GM18499 (cell line): ENCODE measurements around the gene CRIP3.

Source experiments
- ATAC-seq: cut with Tn5 transposase; IDR thresholded peaks from one replicate; pipeline ENCODE4 v1.9.1; 2021; ENCODE audit warnings: moderate number of reproducible peaks; ENCODE audit not compliant: insufficient read depth, unreplicated experiment

Gene CRIP3

DNA sequence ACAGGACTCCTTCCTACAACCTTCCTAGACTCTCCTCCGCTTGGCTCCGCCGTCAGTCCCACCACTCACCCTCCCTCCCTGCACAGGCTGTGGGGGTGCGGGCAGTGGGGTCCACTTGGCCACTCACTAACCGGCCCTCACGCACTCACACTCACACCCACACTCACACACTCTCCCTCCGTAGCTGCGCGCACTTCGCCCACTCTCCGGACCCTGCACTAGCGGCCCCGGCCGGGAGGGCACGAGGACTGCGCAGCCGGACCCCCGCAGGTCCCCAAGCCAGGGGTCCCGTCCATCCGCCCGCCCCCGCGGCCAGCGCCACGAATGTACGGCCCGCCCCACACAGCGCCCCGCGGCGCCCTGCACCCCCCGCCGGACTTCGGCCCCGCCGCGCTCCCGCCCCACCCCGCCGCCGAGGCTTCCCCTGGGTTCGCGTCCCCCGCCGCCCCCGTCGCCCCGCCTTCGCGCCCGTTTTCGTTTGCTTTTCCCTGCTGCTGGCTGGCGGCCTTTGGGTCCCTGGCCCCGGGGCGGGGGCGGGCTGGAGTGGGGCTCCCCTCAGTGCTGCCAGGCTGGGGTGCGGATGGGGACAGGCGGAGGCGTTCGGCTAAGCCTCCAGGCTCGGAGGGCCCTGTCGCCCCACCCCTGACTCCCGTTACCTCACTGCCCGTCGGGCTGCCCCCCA is 33.6 kb downstream of the CRIP3 start:
- ATAC-seq: no peak

DNA sequence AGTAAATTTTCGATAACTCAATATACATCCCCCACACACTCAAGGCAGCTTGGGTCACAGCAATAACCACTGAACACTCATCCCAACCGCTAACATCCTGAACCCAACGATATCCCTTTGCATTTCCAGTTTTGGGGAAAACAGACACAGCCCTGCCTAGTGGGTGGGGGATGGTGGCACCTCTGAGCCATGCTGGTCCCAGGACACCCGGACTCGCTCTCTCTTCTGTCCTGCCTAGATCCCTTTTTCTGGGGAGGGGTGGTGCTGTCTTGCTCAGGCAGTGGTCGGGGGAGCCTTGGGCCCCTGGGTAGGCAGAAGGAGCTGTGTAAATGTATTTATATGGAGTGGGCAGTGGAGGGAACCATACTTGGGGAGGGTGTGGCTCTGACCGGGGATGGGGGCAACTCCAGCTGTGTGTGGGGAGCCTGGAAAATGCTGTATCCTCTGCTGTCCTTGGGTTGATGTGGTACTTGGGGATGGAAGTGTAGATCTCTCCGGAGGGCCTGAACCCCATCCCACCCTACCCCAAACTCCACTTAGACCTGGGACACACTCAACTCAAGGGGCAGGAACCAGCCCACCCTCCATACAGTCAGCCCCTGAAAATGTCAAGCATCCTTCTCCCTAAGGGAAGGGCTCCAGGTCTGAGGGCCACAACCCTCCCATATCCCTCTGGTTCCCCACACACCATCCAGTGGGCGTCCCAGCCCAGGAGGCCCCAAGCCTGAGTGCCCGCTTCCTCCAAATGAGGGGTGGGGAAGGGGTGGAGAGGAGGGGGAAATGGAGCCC is 34.3 kb downstream of the CRIP3 start:
- no peak for ATAC-seq

- ATAC-seq: no peak
These were observed 34.9 kb downstream of the CRIP3 start for GRCh38 chr6:43273707-43274106.

- ATAC-seq: no peak
These were observed 36.7 kb downstream of the CRIP3 start for GRCh38 chr6:43271944-43272343.

GRCh38 chr6:43271103-43271815 is 37.4 kb downstream of the CRIP3 start:
- no peak for ATAC-seq

DNA sequence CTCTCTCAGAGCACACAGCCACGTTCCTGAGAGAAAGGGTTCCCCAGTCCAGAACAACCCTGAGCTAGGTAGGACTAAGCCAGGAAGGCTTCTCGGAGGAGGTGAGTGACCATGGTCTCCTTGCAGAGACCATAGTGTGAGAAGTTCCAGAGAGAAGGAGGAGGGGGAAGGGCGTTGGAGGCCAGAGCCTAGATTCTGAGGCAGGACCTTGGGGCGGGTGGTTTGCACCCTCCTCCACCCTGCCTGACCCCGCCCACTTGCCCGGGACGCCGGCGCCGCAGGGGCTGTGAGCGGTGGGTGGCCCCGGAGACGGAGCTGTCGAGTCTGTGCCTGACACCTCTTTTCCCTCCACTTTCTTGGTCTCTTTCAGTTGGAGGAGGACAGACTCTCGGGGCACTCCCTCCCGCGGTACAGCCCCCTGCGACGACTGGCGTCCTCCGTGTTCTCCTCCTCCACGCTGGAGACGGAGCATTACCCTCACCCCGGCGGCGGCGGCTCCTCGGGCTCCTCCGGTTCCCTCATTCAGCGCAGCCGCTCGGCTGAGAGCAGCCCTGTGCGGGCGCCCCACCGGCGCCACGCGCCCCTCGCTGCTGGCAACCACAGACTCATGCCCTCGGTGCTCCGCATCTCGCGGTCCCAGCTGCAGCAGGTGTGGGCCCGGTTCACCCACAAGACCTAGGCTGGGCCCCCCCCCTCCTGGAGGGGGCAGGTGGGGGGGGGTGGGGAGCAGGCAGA is 39.2 kb downstream of the CRIP3 start:
- no peak for ATAC-seq

DNA sequence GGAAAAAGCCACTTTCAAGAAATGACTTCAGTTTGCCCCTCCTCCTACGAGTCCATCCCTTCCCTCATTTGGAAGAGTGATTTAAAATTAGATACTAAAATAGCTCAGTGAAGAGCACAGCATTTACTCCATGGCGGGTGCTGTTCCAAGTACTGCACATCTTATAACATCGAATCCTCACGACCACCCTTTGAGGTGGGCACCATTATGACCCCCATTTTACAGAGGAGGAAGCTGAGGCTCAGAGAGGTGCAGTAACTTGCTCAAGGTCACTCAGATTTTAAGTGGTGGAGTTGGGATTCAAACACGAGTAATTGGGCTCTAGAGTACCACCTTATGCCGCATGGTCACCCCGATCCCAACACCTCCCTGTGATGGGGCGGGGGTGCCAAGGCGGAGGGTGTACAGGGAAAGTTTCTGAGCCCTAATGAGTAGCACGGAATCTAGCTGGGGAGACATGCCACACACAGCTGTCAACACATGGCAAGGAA is 39.8 kb downstream of the CRIP3 start:
- ATAC-seq: no peak

GRCh38 chr6:43268355-43268700 is 40.3 kb downstream of the CRIP3 start:
- ATAC-seq: no peak

DNA sequence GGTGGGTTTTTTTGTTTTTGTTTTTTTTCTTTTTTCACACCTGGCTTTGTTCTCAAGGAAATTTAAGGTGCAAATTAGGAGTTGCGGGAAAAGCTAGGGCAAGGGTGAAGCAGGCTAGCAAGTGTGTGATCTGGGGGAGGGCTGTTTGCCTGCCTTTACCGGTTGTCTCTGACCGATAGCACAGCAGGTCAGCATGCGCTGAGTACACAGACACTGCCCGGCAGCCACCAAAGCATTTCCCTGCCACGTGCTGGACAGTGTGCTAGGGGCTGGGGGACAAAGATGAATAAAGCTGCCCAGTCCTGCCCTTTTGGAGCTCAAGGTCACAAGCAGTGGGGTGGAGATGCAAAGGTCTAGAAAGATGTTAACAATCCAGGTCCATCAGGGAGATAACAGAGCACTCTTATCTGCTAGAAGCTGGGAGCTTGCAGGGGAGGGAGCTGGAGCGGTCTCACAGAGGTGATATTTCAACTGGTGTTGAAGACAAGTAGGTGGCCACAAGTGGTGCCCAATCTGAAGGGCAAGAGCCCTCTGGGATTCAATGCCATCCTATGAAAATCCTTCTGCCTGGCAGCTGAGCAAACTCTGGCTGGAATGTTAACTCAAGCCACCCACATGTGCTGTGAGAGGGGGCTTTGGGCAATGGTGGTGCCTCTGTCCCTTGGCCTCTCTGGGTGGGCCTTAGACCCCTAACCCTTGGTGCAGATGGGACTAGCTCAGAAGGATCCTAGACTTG is 40.8 kb downstream of the CRIP3 start:
- ATAC-seq: no peak

GRCh38 chr6:43265564-43265963 is 43.1 kb downstream of the CRIP3 start:
- no peak for ATAC-seq

DNA sequence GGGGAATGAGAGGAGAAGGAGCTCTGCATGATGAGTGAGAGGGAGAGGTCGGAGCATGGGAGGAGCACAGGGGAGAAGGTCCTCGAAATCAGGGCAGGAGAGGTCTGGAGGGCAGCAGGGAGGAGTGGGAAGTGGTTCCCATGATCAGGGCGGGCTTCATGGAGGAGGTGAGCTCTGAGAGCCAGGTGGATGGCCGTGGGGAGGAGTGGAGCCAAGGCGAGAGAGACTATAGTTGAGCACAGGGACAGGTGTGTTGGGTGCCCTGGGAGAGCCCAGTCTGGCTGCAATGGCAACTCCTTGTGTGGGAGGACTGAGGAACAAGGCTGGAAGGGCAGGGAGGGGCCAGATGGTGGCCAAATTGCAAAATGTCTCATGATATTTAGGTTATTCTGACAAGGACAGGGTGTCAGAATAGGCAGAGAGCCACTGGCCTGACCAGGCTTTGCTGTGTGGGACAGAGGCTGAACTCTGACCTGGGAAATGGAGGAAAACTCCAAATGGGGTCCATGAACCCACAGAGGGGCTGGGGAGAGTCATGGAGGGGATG is 44.0 kb downstream of the CRIP3 start:
- no peak for ATAC-seq

DNA sequence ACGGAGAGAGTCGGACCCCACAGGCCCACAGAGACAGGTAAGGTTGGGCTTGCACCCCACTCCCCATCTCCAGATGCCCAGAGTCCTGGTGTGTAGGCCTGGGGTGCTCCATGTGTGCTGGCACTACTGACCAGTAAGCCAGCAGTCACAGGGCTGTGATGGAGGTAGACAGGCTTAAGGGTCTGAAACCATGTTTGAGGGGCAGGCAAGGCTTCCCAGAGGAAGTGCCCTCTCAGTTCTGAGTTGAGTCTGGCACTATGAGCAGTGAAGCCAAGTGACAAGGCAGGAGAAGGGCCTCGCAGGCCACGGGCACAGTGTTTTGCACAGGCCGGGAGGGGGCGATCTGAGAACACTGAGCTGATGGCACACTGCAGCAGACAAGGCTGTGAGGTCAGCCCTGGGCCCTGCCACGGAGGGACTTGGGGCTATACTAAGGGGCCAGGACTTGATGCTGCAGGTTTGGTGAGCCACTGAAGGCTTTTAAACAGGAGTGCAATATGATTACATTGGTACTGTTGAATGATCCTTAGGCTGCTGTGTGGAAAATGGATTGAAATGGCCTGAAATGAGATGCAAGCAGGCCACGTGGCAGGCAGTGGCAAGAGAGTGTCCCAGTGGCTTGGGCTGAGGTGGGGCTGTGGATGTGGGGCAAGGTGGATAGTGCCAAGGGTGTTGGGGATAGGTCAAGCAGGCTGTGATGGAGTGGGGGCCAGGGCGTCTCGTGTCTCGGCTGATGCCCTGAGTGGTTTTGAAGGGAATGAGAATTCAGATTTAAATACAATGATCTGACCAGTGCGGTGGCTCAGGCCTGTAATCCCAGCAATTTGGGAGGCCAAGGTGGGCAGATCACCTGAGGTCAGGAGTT is 45.1 kb downstream of the CRIP3 start:
- ATAC-seq: no peak

GRCh38 chr6:43262780-43263313 is 45.8 kb downstream of the CRIP3 start:
- ATAC-seq: no peak

DNA sequence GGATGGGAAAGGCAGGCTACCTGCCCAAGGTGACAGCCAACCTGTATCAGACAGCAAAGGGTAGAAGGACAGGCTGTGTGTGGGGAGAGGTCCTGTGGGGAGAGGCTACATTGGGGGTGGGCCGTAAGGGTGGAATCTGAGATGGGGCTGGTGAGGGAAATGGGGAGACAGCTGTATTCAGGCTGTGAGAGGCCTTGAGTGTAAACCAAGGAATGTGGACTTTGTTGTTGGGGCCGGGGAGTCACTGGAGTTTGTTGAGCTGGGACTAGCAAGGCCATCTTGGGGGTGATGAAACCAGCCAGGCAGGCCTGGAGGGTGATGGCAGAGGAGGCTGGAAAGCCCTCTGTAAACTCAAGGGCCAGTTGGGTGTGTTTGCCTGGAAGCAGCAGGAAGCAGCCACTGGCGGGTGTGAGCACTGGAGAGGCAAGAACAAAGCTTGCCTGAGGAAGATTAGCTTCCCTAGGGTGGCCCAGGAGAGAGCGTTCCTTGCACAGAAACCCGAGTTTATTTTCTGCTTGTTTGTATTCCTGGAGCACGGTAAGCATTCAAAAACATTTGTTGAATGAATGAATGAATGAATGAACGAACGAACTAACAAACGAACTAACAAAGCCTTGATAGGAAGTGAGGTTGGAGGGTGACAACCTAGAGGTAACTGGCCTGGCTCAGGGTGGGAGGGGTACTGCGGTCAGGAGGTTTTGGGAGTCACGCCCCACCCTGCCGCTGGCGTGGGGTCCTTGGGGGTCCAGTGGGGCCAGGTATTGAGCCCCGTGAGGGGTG is 46.4 kb downstream of the CRIP3 start:
- no peak for ATAC-seq

GRCh38 chr6:43261198-43261597 is 47.4 kb downstream of the CRIP3 start:
- ATAC-seq: no peak

DNA sequence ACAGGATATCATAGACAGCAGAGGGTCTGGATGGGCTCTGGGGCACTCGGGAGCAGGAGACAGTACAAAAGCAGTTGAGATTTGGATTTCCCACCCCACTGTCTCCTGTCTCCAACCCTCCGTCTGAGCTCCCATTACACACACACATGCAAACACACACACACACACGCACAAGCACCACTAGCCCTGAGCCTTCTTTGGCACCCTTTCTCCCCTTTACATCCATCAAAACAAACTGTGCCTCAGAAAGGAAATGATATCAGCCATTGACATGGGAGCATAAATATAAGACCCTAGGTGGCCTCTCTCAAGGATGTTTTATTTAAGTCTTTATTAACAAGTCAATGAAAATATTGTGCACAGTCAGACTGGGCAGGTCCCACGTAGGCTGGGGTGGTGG is 47.8 kb downstream of the CRIP3 start:
- no peak for ATAC-seq

GRCh38 chr6:43258807-43259686 is 49.6 kb downstream of the CRIP3 start:
- ATAC-seq: no peak
